HepG2 (cell line): Measurements from ENCODE around the gene KLHL3. TPM values are rescaled to one million over a fixed set of nuclear protein-coding genes. Genes with fewer than 3 reads are reported as not detected.
A peak's percentile ranks its signal among the peaks of the same experiment; 100 is the strongest.

ENCODE experiments used
- HOXA7 ChIP-seq: sonication (generic); formaldehyde crosslinking; IDR thresholded peaks from 2 replicates; pipeline ENCODE4 v1.8.1; 2022; ENCODE audit warnings: mild to moderate bottlenecking, missing genetic modification reagents, moderate library complexity
- RBM22 ChIP-seq: fragments of 200-400 bp; formaldehyde crosslinking; optimal IDR thresholded peaks from 2 replicates; pipeline ENCODE3; 2017; ENCODE audit warnings: mild to moderate bottlenecking, low read length, moderate library complexity
- SAP130 ChIP-seq: IDR thresholded peaks from 2 replicates; pipeline ENCODE4 v1.6.1; 2016; ENCODE audit warnings: low read depth
- ZFAT ChIP-seq: sonication (generic); formaldehyde crosslinking; conservative IDR thresholded peaks from 2 replicates; pipeline ENCODE4 v1.8.1; 2023; ENCODE audit warnings: missing genetic modification reagents, inconsistent platforms
- ZNF296 ChIP-seq: sonication (generic); formaldehyde crosslinking; conservative IDR thresholded peaks from 2 replicates; pipeline ENCODE4 v1.5.0; 2020; ENCODE audit warnings: mild to moderate bottlenecking, missing genetic modification reagents
- ZNF550 ChIP-seq: sonication (generic); formaldehyde crosslinking; IDR thresholded peaks from 2 replicates; pipeline ENCODE4 v1.4.0; 2020; ENCODE audit warnings: mild to moderate bottlenecking, missing genetic modification reagents, borderline replicate concordance
- ZNF777 ChIP-seq: sonication (generic); formaldehyde crosslinking; IDR thresholded peaks from 2 replicates; pipeline ENCODE4 v1.4.0; 2020; ENCODE audit warnings: missing genetic modification reagents
- ZNF782 ChIP-seq: sonication (generic); formaldehyde crosslinking; IDR thresholded peaks from 2 replicates; pipeline ENCODE4 v1.4.0; 2020; ENCODE audit warnings: missing genetic modification reagents, mild to moderate bottlenecking, borderline replicate concordance
- polyA plus RNA-seq, 8 experiments: library from polyadenylated mRNA; depleted of rRNA in 3 of 8; stranded (reverse) in 7 of 8; unstranded in 1 of 8; fragments of >200 nt; fragmentation: Illumina TruSeq in 4 of 8; extraction: Trizol in 4 of 8; gene quantifications; 2 replicates each; pipeline versions ENCODE4 v1.2.1 to v1.2.3, GENCODE V29; 2011 to 2016; ENCODE audit warnings: low read depth in 4 of 8, missing spikeins in 1 of 8, mixed read lengths in 1 of 8; ENCODE audit not compliant: insufficient read depth in 1 of 8
- total RNA-seq, 5 experiments: library from RNA; depleted of rRNA; stranded (reverse); fragments of >200 nt; fragmentation: Illumina TruSeq; extraction: Trizol; gene quantifications; 2 replicates each; pipeline ENCODE4 v1.2.3, GENCODE V29; 2016; ENCODE audit warnings: low read depth in 1 of 5
- TF ChIP-seq, protein P1 (sequence below): sonication (generic); formaldehyde crosslinking; IDR thresholded peaks from 2 replicates; pipeline ENCODE4 v1.4.0; 2020; ENCODE audit warnings: missing genetic modification reagents
- TF ChIP-seq, protein P2 (sequence below): sonication (generic); formaldehyde crosslinking; IDR thresholded peaks from 2 replicates; pipeline ENCODE4 v1.9.0; 2021; ENCODE audit warnings: mild to moderate bottlenecking, missing genetic modification reagents
- TF ChIP-seq, protein P3 (sequence below): sonication (generic); formaldehyde crosslinking; IDR thresholded peaks from 2 replicates; pipeline ENCODE4 v1.4.0; 2020; ENCODE audit warnings: mild to moderate bottlenecking, missing genetic modification reagents, borderline replicate concordance

The KLHL3 gene
- total and polyA plus RNA-seq, 2 of the 13 experiments (the other 11 are each of a cell fraction or from before 2014, with no cell fraction given): 0.02 to 0.08 TPM

DNA sequence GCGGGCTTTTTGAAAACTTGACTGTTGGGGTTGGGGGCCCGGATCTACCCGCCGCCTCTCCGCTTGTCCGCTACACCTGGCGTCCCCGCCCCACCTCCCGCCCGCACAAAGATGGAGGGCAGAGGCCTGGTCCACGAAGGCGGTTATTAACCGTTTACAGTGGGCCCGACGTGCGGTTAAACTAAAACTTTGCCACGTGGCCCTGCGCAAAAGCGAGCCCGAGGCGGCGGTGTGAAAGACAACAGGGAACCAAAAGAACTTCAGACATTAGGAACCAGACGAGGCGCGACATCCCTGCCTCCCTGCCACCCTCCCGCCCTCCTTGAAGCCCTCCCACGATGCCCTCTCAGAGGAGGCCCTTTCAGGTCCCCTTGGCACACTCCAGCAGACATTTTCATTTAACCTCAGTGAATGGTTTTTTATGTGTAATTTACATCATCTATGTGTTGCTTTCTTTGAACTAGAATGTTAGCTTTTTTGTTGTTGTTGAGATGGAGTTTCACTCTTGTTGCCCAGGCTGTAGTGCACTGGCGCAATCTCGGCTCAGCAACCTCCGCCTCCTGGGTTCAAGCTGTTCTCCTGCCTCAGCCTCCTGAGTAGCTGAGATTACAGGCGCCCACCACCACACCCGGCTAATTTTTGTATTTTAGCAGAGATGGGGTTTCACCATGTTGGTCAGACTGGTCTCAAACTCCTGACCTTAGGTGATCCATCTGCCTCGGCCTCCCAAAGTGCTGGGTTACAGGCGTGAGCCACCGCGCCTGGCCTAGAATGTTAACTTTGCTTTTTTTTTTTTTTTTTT is 19.3 kb upstream of the KLHL3 start (continued):
- TF ChIP-seq, protein P1, sequence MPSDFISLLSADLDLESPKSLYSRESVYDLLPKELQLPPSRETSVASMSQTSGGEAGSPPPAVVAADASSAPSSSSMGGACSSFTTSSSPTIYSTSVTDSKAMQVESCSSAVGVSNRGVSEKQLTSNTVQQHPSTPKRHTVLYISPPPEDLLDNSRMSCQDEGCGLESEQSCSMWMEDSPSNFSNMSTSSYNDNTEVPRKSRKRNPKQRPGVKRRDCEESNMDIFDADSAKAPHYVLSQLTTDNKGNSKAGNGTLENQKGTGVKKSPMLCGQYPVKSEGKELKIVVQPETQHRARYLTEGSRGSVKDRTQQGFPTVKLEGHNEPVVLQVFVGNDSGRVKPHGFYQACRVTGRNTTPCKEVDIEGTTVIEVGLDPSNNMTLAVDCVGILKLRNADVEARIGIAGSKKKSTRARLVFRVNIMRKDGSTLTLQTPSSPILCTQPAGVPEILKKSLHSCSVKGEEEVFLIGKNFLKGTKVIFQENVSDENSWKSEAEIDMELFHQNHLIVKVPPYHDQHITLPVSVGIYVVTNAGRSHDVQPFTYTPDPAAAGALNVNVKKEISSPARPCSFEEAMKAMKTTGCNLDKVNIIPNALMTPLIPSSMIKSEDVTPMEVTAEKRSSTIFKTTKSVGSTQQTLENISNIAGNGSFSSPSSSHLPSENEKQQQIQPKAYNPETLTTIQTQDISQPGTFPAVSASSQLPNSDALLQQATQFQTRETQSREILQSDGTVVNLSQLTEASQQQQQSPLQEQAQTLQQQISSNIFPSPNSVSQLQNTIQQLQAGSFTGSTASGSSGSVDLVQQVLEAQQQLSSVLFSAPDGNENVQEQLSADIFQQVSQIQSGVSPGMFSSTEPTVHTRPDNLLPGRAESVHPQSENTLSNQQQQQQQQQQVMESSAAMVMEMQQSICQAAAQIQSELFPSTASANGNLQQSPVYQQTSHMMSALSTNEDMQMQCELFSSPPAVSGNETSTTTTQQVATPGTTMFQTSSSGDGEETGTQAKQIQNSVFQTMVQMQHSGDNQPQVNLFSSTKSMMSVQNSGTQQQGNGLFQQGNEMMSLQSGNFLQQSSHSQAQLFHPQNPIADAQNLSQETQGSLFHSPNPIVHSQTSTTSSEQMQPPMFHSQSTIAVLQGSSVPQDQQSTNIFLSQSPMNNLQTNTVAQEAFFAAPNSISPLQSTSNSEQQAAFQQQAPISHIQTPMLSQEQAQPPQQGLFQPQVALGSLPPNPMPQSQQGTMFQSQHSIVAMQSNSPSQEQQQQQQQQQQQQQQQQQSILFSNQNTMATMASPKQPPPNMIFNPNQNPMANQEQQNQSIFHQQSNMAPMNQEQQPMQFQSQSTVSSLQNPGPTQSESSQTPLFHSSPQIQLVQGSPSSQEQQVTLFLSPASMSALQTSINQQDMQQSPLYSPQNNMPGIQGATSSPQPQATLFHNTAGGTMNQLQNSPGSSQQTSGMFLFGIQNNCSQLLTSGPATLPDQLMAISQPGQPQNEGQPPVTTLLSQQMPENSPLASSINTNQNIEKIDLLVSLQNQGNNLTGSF (CRISPR knock-in tag): no peak
- no peak for TF ChIP-seq RBM22
- no peak for TF ChIP-seq SAP130 (CRISPR knock-in tag)
- no peak for TF ChIP-seq ZNF782 (CRISPR knock-in tag)
- 0 out of 2 replicates have a peak, but pooled peaks have one; percentile 25 for TF ChIP-seq ZNF777
- TF ChIP-seq, protein P2, sequence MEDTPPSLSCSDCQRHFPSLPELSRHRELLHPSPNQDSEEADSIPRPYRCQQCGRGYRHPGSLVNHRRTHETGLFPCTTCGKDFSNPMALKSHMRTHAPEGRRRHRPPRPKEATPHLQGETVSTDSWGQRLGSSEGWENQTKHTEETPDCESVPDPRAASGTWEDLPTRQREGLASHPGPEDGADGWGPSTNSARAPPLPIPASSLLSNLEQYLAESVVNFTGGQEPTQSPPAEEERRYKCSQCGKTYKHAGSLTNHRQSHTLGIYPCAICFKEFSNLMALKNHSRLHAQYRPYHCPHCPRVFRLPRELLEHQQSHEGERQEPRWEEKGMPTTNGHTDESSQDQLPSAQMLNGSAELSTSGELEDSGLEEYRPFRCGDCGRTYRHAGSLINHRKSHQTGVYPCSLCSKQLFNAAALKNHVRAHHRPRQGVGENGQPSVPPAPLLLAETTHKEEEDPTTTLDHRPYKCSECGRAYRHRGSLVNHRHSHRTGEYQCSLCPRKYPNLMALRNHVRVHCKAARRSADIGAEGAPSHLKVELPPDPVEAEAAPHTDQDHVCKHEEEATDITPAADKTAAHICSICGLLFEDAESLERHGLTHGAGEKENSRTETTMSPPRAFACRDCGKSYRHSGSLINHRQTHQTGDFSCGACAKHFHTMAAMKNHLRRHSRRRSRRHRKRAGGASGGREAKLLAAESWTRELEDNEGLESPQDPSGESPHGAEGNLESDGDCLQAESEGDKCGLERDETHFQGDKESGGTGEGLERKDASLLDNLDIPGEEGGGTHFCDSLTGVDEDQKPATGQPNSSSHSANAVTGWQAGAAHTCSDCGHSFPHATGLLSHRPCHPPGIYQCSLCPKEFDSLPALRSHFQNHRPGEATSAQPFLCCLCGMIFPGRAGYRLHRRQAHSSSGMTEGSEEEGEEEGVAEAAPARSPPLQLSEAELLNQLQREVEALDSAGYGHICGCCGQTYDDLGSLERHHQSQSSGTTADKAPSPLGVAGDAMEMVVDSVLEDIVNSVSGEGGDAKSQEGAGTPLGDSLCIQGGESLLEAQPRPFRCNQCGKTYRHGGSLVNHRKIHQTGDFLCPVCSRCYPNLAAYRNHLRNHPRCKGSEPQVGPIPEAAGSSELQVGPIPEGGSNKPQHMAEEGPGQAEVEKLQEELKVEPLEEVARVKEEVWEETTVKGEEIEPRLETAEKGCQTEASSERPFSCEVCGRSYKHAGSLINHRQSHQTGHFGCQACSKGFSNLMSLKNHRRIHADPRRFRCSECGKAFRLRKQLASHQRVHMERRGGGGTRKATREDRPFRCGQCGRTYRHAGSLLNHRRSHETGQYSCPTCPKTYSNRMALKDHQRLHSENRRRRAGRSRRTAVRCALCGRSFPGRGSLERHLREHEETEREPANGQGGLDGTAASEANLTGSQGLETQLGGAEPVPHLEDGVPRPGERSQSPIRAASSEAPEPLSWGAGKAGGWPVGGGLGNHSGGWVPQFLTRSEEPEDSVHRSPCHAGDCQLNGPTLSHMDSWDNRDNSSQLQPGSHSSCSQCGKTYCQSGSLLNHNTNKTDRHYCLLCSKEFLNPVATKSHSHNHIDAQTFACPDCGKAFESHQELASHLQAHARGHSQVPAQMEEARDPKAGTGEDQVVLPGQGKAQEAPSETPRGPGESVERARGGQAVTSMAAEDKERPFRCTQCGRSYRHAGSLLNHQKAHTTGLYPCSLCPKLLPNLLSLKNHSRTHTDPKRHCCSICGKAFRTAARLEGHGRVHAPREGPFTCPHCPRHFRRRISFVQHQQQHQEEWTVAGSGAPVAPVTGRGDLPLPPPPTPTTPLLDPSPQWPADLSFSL: 0 out of 2 replicates have a peak, but pooled peaks have one; percentile 23
- peak; percentile 12; the same call in 1 of the 2 replicates for TF ChIP-seq ZNF550 (CRISPR knock-in tag)
- TF ChIP-seq, protein P3, sequence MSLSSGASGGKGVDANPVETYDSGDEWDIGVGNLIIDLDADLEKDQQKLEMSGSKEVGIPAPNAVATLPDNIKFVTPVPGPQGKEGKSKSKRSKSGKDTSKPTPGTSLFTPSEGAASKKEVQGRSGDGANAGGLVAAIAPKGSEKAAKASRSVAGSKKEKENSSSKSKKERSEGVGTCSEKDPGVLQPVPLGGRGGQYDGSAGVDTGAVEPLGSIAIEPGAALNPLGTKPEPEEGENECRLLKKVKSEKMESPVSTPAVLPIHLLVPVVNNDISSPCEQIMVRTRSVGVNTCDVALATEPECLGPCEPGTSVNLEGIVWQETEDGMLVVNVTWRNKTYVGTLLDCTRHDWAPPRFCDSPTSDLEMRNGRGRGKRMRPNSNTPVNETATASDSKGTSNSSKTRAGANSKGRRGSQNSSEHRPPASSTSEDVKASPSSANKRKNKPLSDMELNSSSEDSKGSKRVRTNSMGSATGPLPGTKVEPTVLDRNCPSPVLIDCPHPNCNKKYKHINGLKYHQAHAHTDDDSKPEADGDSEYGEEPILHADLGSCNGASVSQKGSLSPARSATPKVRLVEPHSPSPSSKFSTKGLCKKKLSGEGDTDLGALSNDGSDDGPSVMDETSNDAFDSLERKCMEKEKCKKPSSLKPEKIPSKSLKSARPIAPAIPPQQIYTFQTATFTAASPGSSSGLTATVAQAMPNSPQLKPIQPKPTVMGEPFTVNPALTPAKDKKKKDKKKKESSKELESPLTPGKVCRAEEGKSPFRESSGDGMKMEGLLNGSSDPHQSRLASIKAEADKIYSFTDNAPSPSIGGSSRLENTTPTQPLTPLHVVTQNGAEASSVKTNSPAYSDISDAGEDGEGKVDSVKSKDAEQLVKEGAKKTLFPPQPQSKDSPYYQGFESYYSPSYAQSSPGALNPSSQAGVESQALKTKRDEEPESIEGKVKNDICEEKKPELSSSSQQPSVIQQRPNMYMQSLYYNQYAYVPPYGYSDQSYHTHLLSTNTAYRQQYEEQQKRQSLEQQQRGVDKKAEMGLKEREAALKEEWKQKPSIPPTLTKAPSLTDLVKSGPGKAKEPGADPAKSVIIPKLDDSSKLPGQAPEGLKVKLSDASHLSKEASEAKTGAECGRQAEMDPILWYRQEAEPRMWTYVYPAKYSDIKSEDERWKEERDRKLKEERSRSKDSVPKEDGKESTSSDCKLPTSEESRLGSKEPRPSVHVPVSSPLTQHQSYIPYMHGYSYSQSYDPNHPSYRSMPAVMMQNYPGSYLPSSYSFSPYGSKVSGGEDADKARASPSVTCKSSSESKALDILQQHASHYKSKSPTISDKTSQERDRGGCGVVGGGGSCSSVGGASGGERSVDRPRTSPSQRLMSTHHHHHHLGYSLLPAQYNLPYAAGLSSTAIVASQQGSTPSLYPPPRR: no peak
- no peak for TF ChIP-seq ZFAT (CRISPR knock-in tag)
- 0 out of 2 replicates have a peak, but pooled peaks have one; percentile 9 for TF ChIP-seq ZNF296 (CRISPR knock-in tag)
- no peak for TF ChIP-seq HOXA7 (CRISPR knock-in tag)
